Stimulated activated CD4-positive, alpha-beta T cell treated with anti-CD3 and anti-CD28 coated beads, Interleukin-12 subunit alpha, Interleukin-12 subunit beta, amount 100 ng/mL, for 48 hours (primary cell): ENCODE data around the gene SHC2.
"Not testable (repeated sequence)": the region's sequence is repeated elsewhere in the genome, so short reads cannot be mapped to it uniquely, and the experiment has no call there.

Source experiments
- DNase-seq, 3 donors: peaks; one replicate each; pipeline ENCODE4 v3.0.0-alpha.2; 2020; ENCODE audit warnings: low read depth in 2 of 3, low spot score in 1 of 3

SHC2 gene

GRCh38 chr19:450912-451481 is 9.8 kb downstream of the SHC2 start:
- DNase-seq = not testable (repeated sequence)

DNA sequence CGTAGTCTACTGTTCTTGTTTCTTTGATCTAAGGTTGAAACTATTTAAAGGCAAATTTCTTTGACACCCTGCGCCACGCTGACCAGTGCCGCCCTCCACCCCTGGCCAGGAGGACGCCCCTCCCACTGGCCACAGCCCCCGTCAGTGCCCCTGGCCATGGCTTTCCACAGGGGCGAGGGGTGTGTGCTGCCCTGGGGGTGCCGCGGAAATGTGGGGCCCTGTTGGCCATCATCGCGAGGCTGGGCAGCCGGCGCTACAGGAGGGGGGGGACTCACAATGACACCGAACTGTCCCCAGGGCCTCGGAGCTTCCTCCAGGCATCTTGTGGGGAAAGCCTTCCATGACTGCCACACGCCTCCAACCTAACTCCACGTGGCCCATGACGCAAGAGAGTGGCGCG is 10.9 kb downstream of the SHC2 start:
- DNase-seq = no peak

DNA sequence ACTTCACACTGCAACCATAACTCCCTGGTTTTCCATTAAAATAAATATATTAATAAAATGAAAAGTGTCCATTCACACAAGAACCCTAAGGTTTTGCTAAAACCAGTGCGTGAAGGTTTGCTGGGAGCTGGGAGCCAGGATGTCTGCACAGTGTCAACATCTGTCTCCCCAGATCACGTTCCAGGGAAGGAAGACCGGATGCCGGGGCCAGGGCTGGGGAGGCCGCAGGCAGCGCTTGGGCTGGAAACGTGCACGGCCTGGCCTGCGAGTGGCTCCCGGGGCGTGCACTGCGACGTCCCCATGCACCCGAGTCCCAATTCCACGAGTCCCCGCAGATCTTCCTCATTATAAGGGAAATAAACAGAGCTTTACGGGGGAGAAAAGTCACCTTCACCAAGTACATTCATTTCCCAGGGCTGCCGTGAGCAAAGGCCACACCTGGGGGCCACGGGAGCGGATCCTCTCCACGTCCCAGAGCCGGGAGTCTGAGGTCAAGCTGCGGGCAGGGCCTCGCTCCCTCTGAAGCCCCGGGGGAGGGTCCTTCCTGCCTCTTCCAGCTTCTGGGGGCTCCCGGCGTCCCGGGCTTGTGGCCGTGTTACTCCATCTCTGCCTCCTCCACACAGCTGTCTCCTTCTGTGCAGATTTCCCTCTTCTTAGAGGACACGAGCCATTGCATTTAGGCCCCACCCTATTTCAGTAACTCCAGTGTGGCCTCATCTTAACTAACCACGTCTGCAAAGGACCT is 12.8 kb downstream of the SHC2 start:
- no peak for DNase-seq

DNA sequence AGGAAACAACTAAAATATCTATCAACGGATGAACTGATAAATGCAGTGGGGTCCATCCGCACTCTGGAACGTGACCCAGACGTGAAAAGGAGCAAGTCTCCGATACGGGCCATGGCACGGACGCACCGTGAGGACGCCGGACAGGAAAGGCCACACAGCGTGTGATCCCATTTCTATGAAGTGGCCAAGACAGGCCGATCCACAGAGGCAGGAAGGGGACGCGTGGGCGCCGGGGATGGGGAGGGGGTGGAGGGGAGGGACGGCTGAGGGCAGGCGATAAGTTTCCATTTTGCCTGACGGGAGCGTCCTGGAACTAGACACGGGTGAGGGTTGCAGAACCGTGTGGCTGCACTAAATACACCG is 13.8 kb downstream of the SHC2 start:
- no peak for DNase-seq

DNA sequence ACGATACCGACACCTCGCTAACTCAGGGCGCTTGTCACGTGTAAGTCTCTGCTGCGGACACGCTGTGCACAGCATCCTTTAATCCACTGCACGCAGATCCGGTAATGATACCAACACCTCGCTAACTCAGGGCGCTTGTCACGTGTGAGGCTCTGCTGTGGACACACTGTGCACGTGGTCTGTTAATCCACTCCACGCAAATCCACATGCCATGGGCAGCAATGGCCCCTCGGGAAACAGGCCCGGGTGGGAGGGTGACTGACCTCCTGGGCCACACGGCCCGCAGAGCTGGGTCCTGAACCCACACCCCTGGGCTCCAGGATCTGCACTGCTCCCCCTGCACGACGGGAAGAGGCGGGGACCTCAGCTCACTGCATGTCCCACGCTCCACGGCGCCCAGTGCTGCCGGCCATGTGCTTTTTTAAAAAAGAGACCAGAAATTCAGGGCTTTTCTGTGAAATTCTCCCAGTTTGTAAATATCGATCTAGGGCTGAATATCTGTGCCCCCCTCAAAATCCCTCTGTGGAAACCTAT is 16.1 kb downstream of the SHC2 start:
- DNase-seq = no peak

DNA sequence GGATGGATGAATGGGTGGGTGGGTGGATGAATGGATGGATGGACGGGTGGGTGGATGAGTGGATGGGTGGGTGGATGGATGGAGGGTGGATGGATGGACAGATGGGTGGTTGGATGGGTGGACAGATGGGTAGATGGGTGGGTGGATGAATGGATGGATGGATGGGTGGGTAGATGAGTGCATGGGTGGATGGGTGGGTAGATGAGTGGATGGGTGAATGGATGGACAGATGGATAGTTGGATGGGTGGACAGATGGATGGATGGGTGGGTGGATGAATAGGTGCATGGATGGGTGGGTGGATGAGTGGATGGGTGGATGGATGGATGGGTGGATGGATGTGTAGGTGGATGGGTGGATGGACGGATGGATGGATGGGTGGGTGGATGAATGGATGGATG is 17.8 kb downstream of the SHC2 start:
- no peak for DNase-seq

DNA sequence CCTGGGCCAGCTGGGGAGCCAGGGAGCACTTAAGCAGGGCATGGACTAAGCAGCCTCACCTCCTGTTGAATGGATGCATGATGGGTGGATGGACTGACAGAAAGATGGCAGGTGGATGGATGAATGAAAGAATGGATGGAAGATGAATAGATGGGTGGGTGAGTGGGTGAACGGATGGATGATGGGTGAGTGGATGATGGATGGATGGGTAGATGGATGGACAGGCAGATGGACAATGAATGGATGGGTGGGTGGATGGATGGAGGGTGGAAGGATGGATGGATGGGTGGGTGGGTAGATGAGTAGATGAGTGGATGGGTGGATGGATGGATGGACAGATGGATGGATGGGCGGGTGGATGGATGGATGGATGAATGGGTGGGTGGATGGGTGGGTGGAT is 18.7 kb downstream of the SHC2 start:
- no peak for DNase-seq

DNA sequence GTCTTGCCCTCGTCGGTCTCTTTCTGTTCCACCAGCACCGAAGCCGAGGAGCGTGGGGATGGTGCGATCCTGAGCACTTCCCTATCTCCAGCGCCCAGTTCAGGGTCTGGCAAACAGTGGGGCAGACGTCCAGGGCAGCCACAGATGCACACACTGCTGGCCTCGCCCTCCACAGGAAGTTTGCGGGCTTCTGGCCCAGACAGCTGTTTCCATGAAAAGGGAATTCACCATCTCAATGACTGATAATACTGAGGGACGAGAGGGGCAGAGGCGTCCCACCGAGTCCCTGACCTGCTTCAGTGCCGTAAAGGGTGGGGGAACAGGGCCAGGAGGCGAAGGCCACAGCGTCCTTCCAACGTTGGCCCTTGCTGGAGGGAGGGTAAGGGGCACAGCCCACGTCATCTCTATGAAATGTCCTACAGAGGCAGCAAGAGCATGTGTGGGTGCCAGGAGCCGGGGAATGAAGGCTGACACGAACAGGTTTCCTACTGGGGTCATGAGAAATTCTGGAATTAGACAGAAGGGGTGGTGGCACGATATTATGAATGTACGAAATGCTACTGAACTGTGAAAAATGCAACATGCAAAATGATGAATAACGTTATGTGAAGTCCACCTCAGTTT is 19.5 kb downstream of the SHC2 start:
- no peak for DNase-seq

- DNase-seq = no peak
These were observed 20.2 kb downstream of the SHC2 start for GRCh38 chr19:440391-441212.

- no peak for DNase-seq
These were observed 21.5 kb downstream of the SHC2 start for GRCh38 chr19:439167-439900.

GRCh38 chr19:438416-438958 is 22.3 kb downstream of the SHC2 start:
- DNase-seq = no peak

- DNase-seq = no peak
These were observed 23.8 kb downstream of the SHC2 start for GRCh38 chr19:437041-437440.

DNA sequence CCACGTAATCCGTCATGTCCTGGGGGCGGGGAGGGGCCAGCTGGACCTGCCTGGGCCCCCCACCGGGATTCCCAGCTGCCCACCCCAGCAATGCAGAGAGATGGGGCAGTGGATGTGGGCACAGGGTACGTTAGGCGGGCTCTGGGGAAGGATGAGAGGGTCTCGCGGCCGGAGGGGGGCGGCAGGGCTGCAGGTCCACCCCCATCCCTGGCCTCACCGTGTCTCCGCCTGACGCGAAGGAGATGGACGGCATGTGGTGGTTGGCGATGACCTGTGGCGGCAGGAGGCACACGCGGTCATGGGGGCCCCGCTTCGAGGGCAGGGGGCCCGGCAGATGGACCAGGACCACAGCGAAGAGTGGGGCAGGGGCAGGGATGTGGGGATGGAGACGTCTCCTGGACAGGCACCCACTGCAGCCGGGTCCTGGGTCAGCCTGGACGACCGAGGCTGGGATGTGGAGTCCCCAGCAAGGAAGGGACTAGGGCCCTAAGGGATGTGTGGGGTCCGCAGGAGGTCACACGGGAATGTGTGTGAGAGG is 24.4 kb downstream of the SHC2 start:
- DNase-seq = no peak

DNA sequence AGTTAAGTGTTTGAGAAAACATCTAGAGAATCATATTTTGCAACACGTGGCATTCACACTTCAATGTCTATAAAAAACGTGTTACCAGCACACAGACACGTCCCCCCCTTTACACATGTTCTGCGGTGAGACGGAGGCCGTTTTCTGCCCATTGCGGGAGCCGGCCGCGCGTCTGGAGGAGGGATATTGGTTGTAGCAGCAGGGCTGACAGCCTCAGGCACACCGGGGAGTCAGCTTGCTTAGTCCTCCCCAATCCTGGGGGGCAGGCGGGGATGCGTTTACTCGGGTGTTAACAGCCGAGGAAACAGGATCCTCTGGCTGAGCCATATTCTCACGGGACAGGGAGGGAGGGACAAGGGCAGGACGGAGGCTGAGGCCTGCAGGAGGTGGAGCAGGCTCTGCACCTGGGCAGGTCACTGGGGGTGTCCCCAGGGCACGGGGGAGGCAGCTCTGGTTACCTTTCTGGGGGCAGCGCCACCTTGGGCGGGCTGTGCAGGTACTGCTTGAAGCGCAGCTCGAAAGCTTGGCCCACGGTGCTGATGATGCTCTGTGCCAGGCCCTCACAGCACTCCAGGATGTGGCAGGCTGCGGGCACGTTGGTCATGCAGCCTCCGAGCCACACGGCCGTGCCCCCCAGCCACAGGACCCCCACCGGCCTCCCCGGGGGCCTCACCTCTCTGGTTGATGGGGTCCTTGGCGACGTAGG is 25.0 kb downstream of the SHC2 start:
- no peak for DNase-seq

DNA sequence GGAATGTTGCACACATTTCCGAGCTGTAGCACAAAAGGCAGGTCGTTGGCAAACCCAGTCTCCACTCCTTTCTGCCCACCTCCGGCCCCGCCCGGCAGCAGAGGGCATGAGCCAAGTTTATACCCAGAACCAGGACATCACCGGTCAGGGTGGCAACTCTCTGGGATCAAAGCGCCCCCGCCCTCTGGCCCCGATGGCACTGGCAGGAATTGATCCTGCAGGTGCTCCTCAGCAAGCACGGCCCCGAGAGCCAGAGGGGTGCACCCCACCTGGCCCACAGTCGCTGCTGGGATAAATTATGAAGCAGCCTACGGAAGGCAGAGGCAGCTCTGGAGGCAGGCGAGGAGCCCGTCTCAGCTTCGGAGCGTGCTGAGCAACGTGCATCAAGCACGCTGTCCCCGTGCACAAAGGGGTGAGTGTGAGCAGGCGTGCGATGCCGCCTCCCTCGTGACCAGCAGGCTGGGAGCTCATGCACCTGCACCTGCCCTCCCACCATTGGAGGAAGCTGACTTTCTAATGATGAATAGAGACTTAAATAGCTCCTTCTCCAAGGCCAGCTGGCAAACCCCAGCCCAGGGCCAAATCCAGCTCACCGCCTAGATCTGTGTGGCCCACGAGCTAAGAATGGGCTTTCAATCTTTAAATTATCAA is 25.7 kb downstream of the SHC2 start:
- DNase-seq = no peak

- no peak for DNase-seq
These were observed 26.5 kb downstream of the SHC2 start for GRCh38 chr19:434152-434960.

DNA sequence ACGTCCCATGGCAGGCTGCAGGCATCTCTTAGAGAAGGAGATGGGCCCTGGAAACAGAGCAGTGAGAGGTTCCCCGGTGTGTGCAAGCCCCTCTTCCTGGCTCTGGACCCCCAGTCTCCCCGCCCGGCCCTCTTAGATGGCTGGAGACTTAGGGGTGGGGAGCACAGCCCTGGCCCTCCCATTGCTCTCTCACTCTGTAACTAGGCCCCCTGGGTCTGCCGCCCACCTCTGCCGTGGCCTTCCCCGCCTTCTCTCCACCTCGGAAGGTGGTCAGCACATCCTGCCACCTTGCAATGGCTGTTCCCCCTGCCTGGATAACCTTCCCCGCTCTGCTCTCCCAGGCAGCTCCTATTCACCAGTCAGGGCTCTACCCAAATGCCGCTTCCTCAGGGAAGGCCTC is 30.1 kb downstream of the SHC2 start:
- no peak for DNase-seq

DNA sequence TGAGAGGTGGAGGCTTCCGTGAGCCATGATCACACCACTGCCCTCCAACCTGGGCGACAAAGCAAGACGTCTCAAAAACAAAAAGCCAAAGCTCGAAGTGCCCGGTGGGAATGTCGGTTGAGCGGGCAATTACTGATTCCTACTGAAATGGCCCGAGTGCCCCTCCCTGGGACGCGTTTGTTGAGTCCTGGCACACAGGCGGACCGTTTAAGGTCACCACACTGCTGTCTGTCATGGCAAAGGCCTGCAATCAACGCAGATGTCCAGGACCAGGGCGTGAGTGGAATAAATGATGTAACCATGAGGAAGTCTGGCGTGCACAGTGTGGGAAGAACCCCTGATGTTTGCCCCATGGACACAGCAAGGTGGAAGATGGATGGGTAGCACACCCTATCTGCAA is 32.7 kb downstream of the SHC2 start:
- no peak for DNase-seq
